ENCODE results near the gene MMS22L. TPM values are rescaled to one million over a fixed set of nuclear protein-coding genes. Genes with fewer than 3 reads are reported as not detected.

MMS22L gene
- total RNA-seq, 1 donor from 2014 or later: 17.9 TPM

- no peaks in the 10 kb centered on the region for H3K36me3 Mint-ChIP-seq (ENCODE audit: low read depth)
- no peak overlapping the region for H3K27ac Mint-ChIP-seq
- intact Hi-C loops (cut with micrococcal nuclease): no loop called here
- H3K9me3 Mint-ChIP-seq: no peaks in the 10 kb centered on the region
- ChIA-PET CTCF (no interaction called here), POLR2A (interaction anchor here (0.6 kb wide), 1 partner anchor 112 kb away, joined by 5 read pairs; no protein-coding TSS in a partner anchor)
- ATAC-seq (ENCODE audit: low read depth): no peak
- no peaks in the 10 kb centered on the region for H3K27me3 Mint-ChIP-seq
- H3K4me1 Mint-ChIP-seq: no peaks in the 10 kb centered on the region
- no peak overlapping the region for H3K4me3 Mint-ChIP-seq
- no peak for DNase-seq
- TF ChIP-seq CTCF (IDR thresholded peaks at IDR 0.05): no peak
These were observed 144.4 kb downstream of the MMS22L start for GRCh38 chr6:97138581-97138980.

DNA sequence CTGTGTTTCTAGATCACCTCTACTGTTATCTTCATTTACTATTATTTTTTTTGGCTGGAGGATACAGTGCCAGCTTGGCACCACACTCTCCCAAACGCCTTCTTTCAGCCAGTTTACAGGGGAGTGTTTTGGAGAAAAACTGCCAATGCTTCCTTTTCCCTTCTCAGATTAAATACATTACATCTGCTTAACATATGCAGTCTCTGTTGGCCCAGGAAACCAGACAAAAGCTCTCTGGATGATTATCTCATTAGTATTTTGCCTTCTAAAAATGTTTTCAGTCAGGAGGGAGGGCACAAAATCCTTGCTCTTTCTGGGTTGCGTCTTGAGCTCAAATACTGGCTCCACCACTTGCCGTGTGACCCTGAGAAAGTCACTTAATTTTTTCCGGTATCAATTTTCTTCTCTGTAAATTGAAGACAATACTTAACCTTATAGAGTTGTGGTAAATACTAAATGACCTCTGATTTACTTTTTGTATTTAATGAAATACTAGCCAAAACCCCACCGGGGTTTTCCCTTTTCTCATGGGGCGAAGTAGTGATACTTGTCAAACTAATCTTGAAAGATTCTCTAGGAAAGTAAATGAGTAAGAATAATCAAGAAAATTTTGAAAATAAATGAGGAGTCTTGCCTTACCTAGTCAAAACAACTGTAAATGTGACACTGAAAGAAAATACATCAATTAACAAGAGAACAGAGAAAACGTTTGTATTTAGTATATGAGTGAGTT is 146.2 kb downstream of the MMS22L start:
- Mint-ChIP-seq H3K27ac (no peak overlapping the region), H3K4me3 (no peak overlapping the region), H3K4me1 (no peaks in the 10 kb centered on the region), H3K27me3 (no peaks in the 10 kb centered on the region), H3K9me3 (no peaks in the 10 kb centered on the region), H3K36me3 (ENCODE audit: low read depth) (no peaks in the 10 kb centered on the region)
- intact Hi-C loops (cut with micrococcal nuclease): no loop called here
- no peak for ATAC-seq (ENCODE audit: low read depth)
- TF ChIP-seq CTCF (IDR thresholded peaks at IDR 0.05): no peak
- ChIA-PET CTCF (no interaction called here), POLR2A (no interaction called here)
- DNase-seq: no peak

DNA sequence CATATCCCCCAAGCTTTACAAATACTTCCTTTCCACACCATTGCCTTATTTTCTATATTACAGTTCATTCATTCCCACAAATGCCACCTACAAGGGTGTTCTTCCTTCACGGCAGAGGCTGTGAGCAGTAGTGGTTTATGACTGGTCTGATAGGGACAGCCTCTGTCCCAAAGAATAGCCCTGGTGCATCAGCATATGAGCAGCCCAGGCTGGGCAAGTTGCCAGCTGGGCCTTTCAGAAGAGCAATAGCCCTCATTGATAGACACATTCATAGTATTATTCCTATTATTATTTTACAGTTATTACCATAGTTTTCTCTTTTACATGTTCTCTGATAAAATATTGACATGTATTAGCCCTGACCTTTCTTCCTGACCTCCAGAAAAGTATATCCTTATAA is 149.9 kb downstream of the MMS22L start:
- intact Hi-C loops (cut with micrococcal nuclease): no loop called here
- Mint-ChIP-seq H3K9me3 (no peaks in the 10 kb centered on the region), H3K27ac (no peak overlapping the region), H3K4me1 (no peaks in the 10 kb centered on the region), H3K27me3 (no peaks in the 10 kb centered on the region), H3K4me3 (no peak overlapping the region), H3K36me3 (ENCODE audit: low read depth) (no peaks in the 10 kb centered on the region)
- DNase-seq: no peak
- no peak for TF ChIP-seq CTCF (IDR thresholded peaks at IDR 0.05)
- ChIA-PET POLR2A (no interaction called here), CTCF (no interaction called here)
- no peak for ATAC-seq (ENCODE audit: low read depth)

DNA sequence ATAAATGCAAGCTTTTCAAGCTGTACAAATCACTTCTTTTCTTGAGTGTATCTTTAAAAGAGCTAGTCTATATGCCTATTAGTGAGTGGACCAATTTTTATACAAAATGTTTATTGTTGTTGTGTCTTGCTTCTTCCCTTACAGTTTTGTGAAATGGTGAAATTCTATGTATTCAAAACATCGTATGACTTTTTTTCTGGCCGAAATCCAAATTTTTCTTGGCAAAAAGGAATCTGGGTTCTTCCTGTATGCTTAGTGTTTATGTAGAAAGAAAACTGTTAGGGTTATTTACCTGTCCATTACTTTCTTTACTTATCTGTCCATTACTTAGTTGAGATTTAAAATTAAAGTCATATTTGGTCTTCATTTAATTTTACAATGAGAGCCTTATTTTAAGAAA is 153.9 kb downstream of the MMS22L start:
- no peaks in the 10 kb centered on the region for H3K9me3 Mint-ChIP-seq
- ATAC-seq (ENCODE audit: low read depth): no peak
- CTCF ChIA-PET: no interaction called here
- H3K4me3 Mint-ChIP-seq: no peak overlapping the region
- intact Hi-C loops (cut with micrococcal nuclease): no loop called here
- no peaks in the 10 kb centered on the region for H3K4me1 Mint-ChIP-seq
- no peak overlapping the region for H3K27ac Mint-ChIP-seq
- POLR2A ChIA-PET: no interaction called here
- H3K36me3 Mint-ChIP-seq (ENCODE audit: low read depth): no peaks in the 10 kb centered on the region
- no peaks in the 10 kb centered on the region for H3K27me3 Mint-ChIP-seq
- no peak for DNase-seq
- TF ChIP-seq CTCF (IDR thresholded peaks at IDR 0.05): no peak

DNA sequence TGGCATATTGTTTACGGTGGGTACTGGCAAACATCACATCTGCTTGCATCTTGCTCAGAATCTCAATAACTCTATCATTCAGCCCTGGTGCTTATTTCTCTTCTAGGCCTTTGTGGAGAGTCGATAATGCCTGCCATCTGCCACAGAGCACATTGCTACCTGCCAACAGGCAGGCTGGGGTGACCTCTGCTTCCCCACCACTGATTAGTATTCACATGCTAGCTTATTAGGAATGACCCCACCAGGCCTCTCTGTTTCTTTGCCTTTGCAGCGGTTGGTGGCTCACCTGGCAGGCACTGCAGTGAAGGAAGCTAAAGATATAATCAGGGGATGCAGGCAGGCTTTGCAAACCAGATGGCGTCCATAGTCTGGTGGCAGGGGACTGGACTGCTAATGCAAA is 154.5 kb downstream of the MMS22L start:
- Mint-ChIP-seq H3K27ac (no peak overlapping the region), H3K27me3 (no peaks in the 10 kb centered on the region), H3K9me3 (no peaks in the 10 kb centered on the region), H3K36me3 (ENCODE audit: low read depth) (no peaks in the 10 kb centered on the region), H3K4me3 (no peak overlapping the region), H3K4me1 (no peaks in the 10 kb centered on the region)
- no peak for TF ChIP-seq CTCF (IDR thresholded peaks at IDR 0.05)
- no peak for ATAC-seq (ENCODE audit: low read depth)
- intact Hi-C loops (cut with micrococcal nuclease): no loop called here
- CTCF ChIA-PET: no interaction called here
- no peak for DNase-seq
- POLR2A ChIA-PET: no interaction called here
